CD4-positive, alpha-beta T cell treated with Interleukin-6 at 100 ng/mL for 8 hours (primary cell): ENCODE results near the gene TRIM25.
A peak's percentile ranks its signal among the peaks of the same experiment; 100 is the strongest.

ENCODE experiments used
- DNase-seq: peaks from one replicate; pipeline ENCODE4 v3.0.0-alpha.2; 2020; ENCODE audit warnings: mixed read lengths, low spot score

The TRIM25 gene

GRCh38 chr17:56894859-56895455, 18.9 kb downstream of the TRIM25 start:
- DNase-seq = no peak

GRCh38 chr17:56893503-56893902, 20.3 kb downstream of the TRIM25 start:
- no peak for DNase-seq

DNA sequence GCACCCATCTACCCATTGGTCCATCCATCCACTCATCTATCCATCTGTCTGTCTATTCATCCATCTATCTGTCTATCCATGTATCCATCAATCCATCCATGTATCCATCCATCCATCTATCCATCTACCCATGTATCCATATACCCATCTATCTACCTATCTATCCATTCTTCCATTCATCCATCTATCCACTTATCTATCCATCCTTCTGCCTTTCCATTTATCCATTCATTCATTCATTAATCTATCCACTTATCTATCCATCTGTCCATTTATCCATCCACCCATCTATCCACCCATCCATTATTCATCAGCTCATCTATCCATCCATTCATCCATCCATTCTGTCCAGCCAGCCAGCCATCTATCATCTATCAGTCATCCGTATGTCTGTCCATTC, 21.5 kb downstream of the TRIM25 start:
- no peak for DNase-seq

GRCh38 chr17:56891751-56892150, 22.1 kb downstream of the TRIM25 start:
- peak; percentile 34 for DNase-seq

DNA sequence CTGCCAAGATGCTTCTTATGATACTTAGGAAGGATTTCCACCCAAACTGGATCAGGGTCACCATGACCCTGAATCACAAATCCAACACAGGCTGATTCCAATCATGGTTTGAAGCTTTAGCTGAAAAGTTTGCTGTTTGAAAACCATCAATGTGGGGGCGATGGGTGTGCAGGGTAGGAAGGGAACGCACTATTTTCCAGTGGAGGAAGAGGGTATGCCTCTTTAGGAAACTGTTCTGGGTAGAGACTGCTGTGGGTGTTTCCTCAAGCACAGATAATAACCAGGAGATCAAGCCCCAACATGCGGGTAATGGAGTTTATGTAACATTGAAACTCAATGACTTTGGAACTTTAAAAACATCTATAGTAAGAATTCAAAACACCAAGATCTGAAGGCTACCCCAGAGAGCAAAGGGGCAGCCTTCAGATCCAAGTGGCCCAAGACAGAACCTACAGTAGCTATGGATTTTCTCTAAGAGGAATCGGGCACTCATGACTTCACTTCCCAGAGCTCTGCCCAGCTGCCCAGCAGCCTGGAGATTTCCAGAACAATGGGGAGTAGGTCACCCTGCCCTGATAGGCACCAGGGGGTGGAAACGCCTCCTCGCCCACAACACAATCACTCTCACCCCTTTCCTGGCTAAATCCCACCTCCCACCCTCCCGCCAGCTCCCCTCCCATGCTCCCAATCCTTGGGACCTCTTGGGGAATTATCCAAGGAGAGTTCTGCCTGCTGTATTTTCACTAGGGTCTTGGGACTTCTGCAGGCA, 22.8 kb downstream of the TRIM25 start:
- DNase-seq = no peak

GRCh38 chr17:56890390-56890789, 23.5 kb downstream of the TRIM25 start:
- DNase-seq = no peak

DNA sequence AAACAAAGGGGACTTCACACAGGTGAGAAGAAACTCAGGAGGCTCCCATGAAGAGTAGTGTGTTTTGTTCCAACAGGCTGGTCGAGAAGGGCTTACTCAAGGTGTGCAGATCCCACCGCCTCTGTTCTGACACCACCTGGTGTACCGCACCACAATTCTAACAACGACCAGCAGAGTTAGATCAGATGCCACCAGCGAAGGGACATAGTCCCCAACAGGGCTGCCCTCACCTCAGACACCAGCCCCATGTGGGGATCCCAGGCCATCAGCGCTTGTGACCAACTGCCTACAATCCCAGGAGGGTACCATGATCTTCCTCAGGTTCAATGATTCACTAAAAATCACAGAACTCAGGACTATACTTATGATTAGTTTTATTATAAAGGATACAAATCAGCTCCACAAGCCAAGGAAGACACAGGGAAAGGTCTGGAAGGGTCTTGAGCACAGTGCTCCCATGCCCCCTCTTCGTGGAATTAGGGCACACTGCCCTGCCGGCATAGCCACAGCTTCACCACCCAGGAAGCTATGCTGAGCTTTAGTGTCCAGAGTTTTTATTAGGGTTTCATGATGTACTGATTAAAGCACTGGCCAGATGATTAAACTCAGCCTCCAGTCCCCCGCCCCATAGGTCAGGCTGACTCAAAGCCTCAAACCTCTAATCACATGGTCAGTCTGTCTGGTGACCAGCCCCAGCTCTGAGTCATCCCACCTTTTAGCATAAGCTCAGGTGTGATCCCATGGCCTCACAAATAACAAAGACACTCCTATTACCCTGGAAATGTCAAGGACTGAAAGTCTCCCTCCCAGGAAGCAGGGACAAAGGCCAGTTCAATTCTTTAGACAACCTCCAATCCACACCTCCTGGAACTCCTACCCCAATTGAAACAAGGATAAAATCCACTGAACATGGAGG, 26.0 kb downstream of the TRIM25 start:
- DNase-seq = no peak

DNA sequence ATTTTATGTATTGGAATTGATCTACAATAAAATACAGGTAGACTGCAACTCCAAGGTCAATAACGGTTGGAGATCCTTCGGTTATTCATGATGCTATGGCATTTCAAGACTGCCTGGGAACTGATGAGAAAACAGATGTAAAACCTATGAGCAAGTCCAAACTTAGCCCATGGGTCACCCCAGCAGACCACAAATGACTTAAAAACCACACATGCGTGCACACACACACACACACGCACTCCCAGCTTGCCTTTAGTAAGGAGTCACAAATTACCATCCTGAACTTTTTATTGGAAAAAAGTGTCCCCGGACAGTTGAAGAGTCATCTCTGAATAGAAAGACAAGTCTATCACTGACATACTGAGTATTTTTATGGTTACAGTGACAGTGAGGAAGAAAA, 26.7 kb downstream of the TRIM25 start:
- DNase-seq = no peak

- DNase-seq = no peak
These were observed 27.5 kb downstream of the TRIM25 start for GRCh38 chr17:56886288-56886731.

- DNase-seq = no peak
These were observed 28.6 kb downstream of the TRIM25 start for GRCh38 chr17:56885312-56885657.

DNA sequence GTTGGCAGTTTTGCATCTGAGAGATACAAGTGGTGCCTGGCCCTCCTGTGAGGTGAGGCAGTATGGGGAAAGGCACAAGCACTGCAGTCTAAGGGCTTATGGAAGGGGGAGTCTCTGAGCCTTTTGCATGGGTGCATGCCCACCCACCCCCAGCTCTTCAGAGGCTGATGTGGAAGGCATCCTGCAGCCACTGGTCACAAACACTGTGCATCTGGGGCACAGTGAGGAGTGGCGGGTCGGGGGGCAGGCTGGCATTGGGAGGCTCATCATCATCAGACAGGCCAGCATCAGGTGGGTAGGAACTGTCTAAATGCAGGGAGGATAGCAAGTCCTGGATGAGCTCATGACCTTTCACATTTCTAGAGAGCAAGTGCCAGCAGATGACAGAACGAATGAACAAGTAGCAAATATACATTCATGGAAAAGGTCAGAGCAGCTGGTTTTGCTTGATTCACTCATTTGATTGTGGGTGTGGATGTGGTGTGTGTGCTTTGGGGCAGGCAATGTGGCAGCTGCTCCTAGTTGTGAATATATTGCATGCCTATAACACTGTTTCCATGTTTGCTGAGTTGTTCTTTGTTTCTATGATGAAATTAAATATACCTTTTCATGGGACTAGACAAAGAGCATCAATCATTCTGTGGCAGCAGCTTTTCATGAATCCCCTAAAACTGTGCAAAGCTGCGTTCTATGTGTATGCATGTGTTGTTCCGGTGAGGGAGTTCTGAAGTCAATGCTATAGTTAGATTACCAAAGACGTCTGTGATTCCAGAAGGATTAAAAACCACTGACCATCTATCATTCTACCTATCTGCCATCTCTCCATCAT, 29.2 kb downstream of the TRIM25 start:
- no peak for DNase-seq

DNA sequence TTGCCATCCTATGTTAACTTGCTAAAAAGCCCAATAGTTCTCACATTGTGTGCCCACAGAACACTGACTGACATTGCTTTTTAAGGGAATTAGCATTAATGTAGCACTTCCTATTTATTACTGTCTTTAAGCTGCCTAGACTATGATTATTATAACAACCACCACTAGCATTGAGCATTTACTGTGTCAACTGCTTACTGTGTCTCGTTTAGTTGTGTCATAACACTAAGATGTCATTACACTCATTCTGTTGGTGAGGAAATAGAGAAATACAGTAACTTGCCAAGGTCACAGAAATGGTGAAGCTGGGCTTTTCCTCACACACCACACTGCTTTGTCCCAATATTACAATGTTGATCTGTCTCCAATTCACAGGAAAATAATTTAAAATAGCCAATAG, 30.2 kb downstream of the TRIM25 start:
- no peak for DNase-seq

DNA sequence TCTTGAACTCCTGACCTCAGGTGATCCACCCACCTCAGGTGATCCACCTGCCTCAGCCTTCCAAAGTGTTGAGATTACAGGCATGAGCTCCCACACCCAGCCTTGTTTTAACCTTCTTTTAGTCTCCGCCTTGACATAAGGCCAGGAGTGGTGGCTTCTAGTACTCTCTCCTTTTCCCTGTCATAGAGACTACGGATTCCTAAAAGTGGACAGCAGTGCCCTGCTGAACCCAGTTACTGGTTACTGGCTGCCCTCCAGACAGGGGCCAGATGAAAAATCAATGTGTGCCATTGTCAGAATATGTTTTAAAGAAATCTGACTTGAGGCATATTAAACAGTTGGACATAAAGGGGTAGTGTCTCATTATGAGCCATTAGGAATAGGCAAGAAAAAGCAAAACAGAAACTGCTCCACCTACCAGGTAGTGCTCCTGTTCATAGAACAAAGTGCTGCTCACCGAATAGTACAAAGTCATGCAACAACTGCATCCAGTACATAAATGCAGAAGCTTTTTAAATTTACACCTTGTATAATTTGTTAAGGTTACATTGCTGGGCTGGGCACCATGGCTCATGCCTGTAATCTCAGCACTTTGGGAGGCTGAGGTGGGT, 32.1 kb downstream of the TRIM25 start:
- no peak for DNase-seq

DNA sequence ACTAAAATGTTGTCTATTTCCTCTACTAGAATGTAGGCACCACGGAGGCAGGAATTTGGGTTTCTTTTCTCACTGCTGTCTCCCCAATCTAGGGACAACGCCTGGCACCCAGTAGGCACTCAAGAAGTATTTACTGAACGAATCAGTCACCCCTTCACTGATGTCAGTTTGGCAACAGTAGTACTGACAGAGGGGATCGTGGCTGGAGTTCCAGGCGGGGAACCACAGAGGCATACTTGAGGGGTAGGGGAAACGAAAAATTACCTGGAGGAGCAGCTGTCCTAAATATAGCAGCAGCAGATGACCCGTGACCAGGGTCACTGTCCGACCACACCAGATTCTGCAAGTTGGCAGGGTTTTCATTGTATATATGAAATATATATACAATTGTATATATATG, 33.3 kb downstream of the TRIM25 start:
- DNase-seq = no peak

DNA sequence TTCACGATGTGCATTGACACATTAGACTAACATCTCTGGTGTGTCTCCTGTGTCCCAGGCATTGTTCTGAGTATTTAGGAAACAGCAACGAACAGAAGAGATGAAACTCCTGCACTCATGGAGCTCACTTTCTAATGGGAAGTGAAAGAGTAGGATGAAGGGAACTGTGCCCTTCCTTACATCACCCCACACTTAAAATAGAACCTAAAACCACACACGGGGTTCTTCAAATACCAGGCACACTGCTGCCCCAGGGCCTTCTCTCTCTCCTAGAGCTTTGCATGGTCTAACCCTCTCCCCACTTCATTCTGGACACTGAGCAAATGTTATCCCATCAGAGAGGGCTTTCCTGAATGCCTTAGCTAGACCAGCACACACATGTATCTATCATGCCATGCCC, 33.7 kb downstream of the TRIM25 start:
- DNase-seq = no peak

- DNase-seq = no peak
These were observed 34.6 kb downstream of the TRIM25 start for GRCh38 chr17:56879280-56879679.

DNA sequence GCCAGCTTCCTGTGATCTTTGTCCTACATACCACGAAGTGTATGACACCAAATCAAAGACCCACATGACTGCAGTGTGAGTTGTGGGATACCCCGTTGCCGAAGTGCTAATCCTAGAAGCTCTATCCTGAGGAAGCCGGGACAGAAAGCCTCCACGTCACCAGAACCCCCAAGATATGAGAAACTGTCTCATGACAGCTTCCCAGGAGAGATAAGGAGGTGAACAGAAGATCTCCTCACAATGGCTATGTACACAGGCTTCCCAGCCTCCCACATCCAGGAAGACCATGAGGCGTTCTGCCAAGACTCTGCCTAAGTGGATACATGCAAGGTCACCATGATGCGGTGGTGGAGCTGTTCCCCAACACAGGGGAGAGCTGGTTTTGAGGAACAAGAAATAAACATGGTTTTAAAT, 37.1 kb downstream of the TRIM25 start:
- no peak for DNase-seq

- no peak for DNase-seq
These were observed 43.7 kb downstream of the TRIM25 start for GRCh38 chr17:56870081-56870651.

DNA sequence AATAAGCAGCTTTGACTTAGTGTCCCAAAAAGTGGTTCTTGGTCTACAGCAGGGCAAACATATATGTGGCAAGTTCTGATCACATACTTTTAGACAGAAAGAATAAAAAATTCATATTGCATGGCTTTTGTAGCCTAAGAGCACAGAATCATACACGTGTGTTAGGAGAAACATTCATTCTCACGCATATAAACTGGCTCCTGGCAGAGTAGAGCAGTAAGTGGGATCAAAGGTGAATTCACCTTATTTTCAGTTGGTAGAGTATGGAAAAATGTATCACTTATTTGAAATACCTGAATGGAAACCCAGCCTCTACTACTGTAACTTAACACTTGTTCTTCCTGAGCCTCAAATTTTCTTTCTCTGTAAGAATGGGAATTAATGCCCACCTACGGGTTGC, 45.1 kb downstream of the TRIM25 start:
- no peak for DNase-seq

- no peak for DNase-seq
These were observed 45.9 kb downstream of the TRIM25 start for GRCh38 chr17:56867948-56868376.

DNA sequence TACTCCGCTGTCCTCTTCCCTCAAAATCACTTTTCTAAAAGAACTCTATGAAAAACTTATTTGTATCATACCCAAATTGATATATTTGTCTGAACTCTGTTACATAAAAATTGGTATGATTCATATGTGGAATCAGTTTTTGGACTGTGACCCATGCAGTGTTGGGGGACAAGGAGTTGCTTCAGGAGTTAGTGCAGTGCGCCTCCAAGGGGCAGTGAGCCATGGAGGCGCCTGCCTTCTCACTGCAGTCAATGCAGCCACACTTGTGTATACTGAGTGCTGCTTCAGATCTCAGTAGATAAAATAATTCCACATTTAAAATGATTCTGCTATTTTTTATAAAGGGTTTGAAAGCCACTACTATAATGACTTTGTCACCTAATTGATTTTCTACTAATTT, 47.4 kb downstream of the TRIM25 start:
- peak; percentile 6 for DNase-seq
